HG03469 (cell line): ENCODE measurements around the gene ANKRD18B.
"Not testable (repeated sequence)": the region's sequence is repeated elsewhere in the genome, so short reads cannot be mapped to it uniquely, and the experiment has no call there.

Experiments
- ATAC-seq: cut with Tn5 transposase; IDR thresholded peaks from one replicate; pipeline ENCODE4 v1.9.1; 2021; ENCODE audit warnings: mild to moderate bottlenecking, moderate library complexity, moderate number of reproducible peaks; ENCODE audit not compliant: unreplicated experiment

Gene ANKRD18B

GRCh38 chr9:33528069-33528468 lies 4.0 kb downstream of the ANKRD18B start:
- not testable (repeated sequence) for ATAC-seq

- ATAC-seq = not testable (repeated sequence)
These were observed 9.9 kb downstream of the ANKRD18B start for GRCh38 chr9:33533958-33534357.

GRCh38 chr9:33535541-33535940 lies 11.5 kb downstream of the ANKRD18B start:
- no peak for ATAC-seq

GRCh38 chr9:33543463-33543862 lies 19.4 kb downstream of the ANKRD18B start:
- ATAC-seq = not testable (repeated sequence)

GRCh38 chr9:33545715-33546114 lies 21.7 kb downstream of the ANKRD18B start:
- not testable (repeated sequence) for ATAC-seq

- not testable (repeated sequence) for ATAC-seq
These were observed 24.8 kb downstream of the ANKRD18B start for GRCh38 chr9:33548816-33549215.

GRCh38 chr9:33549418-33549817 lies 25.4 kb downstream of the ANKRD18B start:
- ATAC-seq = not testable (repeated sequence)

- not testable (repeated sequence) for ATAC-seq
These were observed 27.1 kb downstream of the ANKRD18B start for GRCh38 chr9:33551183-33551582.

GRCh38 chr9:33552315-33552725 lies 28.3 kb downstream of the ANKRD18B start:
- not testable (repeated sequence) for ATAC-seq

GRCh38 chr9:33560217-33560616 lies 36.2 kb downstream of the ANKRD18B start:
- ATAC-seq = not testable (repeated sequence)

GRCh38 chr9:33562196-33562595 lies 38.1 kb downstream of the ANKRD18B start:
- not testable (repeated sequence) for ATAC-seq

- ATAC-seq = not testable (repeated sequence)
These were observed 43.7 kb downstream of the ANKRD18B start for GRCh38 chr9:33567776-33568175.

- ATAC-seq = not testable (repeated sequence)
These were observed 53.7 kb downstream of the ANKRD18B start for GRCh38 chr9:33577786-33578185.

GRCh38 chr9:33579996-33580395 lies 55.9 kb downstream of the ANKRD18B start:
- ATAC-seq = not testable (repeated sequence)

GRCh38 chr9:33582686-33583085 lies 58.6 kb downstream of the ANKRD18B start:
- ATAC-seq = not testable (repeated sequence)

- not testable (repeated sequence) for ATAC-seq
These were observed 62.1 kb downstream of the ANKRD18B start for GRCh38 chr9:33586128-33586527.

GRCh38 chr9:33587799-33588198 lies 63.7 kb downstream of the ANKRD18B start:
- not testable (repeated sequence) for ATAC-seq

GRCh38 chr9:33588876-33589275 lies 64.8 kb downstream of the ANKRD18B start:
- not testable (repeated sequence) for ATAC-seq

- not testable (repeated sequence) for ATAC-seq
These were observed 66.8 kb downstream of the ANKRD18B start for GRCh38 chr9:33590857-33591256.

GRCh38 chr9:33596974-33597373 lies 72.9 kb downstream of the ANKRD18B start:
- ATAC-seq = not testable (repeated sequence)

- ATAC-seq = not testable (repeated sequence)
These were observed 73.3 kb downstream of the ANKRD18B start for GRCh38 chr9:33597386-33597785.

- ATAC-seq = not testable (repeated sequence)
These were observed 74.8 kb downstream of the ANKRD18B start for GRCh38 chr9:33598796-33599379.

- ATAC-seq = not testable (repeated sequence)
These were observed 76.9 kb downstream of the ANKRD18B start for GRCh38 chr9:33600911-33601310.
